ENCODE data around the gene RABEPK. TPM values are rescaled to one million over a fixed set of nuclear protein-coding genes. Genes with fewer than 3 reads are reported as not detected.

Gene RABEPK
- total and polyA plus RNA-seq, 2 experiments from 2014 or later: 20.4 to 30.1 TPM

DNA sequence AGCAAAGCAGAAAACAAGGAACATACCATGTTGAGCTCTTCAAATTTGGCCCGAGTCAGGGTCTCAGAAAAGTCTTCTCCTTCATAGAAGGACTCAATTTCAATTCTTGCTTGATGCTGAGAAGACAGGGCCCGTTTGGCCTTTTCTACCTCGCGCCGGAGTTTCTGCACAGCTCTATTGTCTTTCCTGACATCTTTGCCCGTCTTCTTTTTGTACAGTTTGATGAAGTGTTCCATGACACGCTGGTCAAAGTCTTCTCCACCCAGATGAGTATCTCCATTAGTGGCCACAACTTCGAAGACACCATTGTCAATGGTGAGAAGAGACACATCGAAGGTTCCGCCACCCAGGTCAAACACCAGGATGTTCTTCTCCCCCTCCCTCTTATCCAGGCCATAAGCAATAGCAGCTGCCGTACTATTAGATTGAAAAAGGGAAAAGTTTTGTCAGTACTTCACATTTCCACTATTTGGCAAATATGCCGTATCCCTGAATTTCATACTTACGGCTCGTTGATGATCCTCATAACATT, 38.6 kb downstream of the RABEPK start:
- H3K4me3 ChIP-seq: peak overlapping the region; percentile 51
- no peak overlapping the region for H2AFZ ChIP-seq
- H3K9me3 ChIP-seq (ENCODE audit: low read depth): no peaks in the 10 kb centered on the region
- WGBS (ENCODE audit: low lambda C conversion rate, missing lambda C conversion rate): 88% methylated on average over 14 of the region's 14 CpGs
- no peaks in the 10 kb centered on the region for H3K9me2 ChIP-seq (replicated peaks; ENCODE audit: insufficient read depth)
- no peak for DNase-seq (ENCODE audit: low spot score)
- no peaks in the 10 kb centered on the region for H3K27me3 ChIP-seq
- H3K79me2 ChIP-seq: peaks cover 64% of the 10 kb centered on the region
- peak overlapping the region; percentile 87 for H3K4me2 ChIP-seq
- H3K36me3 ChIP-seq (replicated peaks; ENCODE audit: insufficient read depth, low read depth): peaks cover 18% of the 10 kb centered on the region
- H3K27ac ChIP-seq: no peak overlapping the region
- H3K4me1 ChIP-seq (ENCODE audit: insufficient read depth): peaks cover 49% of the 10 kb centered on the region
- peaks cover 64% of the 10 kb centered on the region for H4K20me1 ChIP-seq (ENCODE audit: insufficient read depth, poor library complexity, severe bottlenecking)
- TF ChIP-seq EZH2 (IDR thresholded peaks at IDR 0.05; ENCODE audit: borderline replicate concordance) (no peak), EZH2phosphoT487 (IDR thresholded peaks at IDR 0.05; ENCODE audit: low read depth, severe bottlenecking, unreplicated experiment) (no peak)
- TF ChIP-seq, protein P1, sequence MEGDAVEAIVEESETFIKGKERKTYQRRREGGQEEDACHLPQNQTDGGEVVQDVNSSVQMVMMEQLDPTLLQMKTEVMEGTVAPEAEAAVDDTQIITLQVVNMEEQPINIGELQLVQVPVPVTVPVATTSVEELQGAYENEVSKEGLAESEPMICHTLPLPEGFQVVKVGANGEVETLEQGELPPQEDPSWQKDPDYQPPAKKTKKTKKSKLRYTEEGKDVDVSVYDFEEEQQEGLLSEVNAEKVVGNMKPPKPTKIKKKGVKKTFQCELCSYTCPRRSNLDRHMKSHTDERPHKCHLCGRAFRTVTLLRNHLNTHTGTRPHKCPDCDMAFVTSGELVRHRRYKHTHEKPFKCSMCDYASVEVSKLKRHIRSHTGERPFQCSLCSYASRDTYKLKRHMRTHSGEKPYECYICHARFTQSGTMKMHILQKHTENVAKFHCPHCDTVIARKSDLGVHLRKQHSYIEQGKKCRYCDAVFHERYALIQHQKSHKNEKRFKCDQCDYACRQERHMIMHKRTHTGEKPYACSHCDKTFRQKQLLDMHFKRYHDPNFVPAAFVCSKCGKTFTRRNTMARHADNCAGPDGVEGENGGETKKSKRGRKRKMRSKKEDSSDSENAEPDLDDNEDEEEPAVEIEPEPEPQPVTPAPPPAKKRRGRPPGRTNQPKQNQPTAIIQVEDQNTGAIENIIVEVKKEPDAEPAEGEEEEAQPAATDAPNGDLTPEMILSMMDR (IDR thresholded peaks at IDR 0.05; ENCODE audit: poor library complexity): no peak

DNA sequence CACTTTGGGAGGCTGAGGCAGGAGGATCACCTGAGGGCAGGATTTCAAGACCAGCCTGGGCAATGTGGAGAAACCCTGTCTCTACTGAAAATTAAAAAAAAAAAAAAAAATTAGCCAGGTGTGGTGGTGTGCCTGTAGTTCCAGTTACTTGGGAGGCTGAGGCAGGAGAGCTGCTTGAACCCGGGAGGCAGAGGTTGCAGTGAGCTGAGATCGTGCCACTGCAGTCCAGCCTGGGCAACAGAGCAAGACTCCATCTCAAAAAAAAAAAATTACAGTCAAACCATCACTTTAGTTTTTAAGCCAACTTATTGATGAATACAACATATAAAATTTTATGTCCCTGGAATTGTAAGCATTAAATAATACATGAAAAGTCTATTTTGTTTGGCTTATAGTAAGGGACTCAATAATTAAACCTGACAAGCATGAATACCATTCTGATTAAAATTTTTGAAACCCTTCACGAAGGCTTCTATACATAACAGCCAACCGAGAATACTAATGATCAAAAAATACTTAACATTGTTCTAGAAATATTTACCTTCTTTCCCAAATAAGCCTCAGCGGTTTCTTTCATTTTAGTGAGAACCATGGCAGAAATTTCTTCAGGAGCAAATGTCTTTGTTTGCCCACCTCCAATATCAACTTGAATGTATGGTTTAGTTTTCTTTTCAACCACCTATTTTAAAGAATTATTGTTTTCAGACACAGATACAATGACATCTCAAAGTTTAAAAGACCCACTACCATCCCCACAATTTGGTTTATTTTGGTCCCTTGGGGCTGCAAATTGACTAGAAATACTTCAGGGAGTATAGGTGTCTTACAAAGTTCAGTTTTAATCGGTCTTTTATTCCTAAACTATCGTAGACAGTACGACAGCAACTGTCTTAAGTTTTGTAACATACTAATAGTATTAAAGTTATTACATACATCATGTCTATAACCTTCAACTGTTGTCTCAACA, 39.6 kb downstream of the RABEPK start:
- H3K79me2 ChIP-seq: peaks cover 64% of the 10 kb centered on the region
- H3K36me3 ChIP-seq (replicated peaks; ENCODE audit: insufficient read depth, low read depth): peaks cover 18% of the 10 kb centered on the region
- H4K20me1 ChIP-seq (ENCODE audit: insufficient read depth, poor library complexity, severe bottlenecking): peaks cover 60% of the 10 kb centered on the region
- H3K27me3 ChIP-seq: no peaks in the 10 kb centered on the region
- H2AFZ ChIP-seq: no peak overlapping the region
- no peak for TF ChIP-seq EZH2 (IDR thresholded peaks at IDR 0.05; ENCODE audit: borderline replicate concordance)
- TF ChIP-seq EZH2phosphoT487 (IDR thresholded peaks at IDR 0.05; ENCODE audit: low read depth, severe bottlenecking, unreplicated experiment): no peak
- TF ChIP-seq, protein P1 (IDR thresholded peaks at IDR 0.05; ENCODE audit: poor library complexity): no peak
- DNase-seq (ENCODE audit: low spot score): no peak
- WGBS (ENCODE audit: low lambda C conversion rate, missing lambda C conversion rate): 30% methylated on average over 8 of the region's 8 CpGs
- H3K4me1 ChIP-seq (ENCODE audit: insufficient read depth): peaks cover 49% of the 10 kb centered on the region
- no peaks in the 10 kb centered on the region for H3K9me3 ChIP-seq (ENCODE audit: low read depth)
- peak overlapping the region; percentile 87 for H3K4me2 ChIP-seq
- peak overlapping the region; percentile 51 for H3K4me3 ChIP-seq
- H3K27ac ChIP-seq: peak overlapping the region; percentile 84
- H3K9me2 ChIP-seq (replicated peaks; ENCODE audit: insufficient read depth): no peaks in the 10 kb centered on the region

DNA sequence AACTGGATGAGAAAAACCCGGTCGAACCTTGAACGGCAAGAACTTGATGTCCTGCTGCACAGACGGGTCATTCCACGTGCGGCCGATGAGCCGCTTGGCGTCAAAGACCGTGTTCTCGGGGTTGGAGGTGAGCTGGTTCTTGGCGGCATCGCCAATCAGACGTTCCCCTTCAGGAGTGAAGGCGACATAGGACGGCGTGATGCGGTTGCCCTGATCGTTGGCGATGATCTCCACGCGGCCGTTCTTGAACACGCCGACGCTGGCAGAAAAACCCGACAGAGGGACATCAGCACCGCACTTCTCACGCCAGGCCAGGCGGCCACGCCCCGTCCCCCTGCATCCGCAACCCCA, 40.3 kb downstream of the RABEPK start:
- H3K9me3 ChIP-seq (ENCODE audit: low read depth): no peaks in the 10 kb centered on the region
- no peak for DNase-seq (ENCODE audit: low spot score)
- peak overlapping the region; percentile 84 for H3K27ac ChIP-seq
- H3K79me2 ChIP-seq: peaks cover 59% of the 10 kb centered on the region
- no peaks in the 10 kb centered on the region for H3K9me2 ChIP-seq (replicated peaks; ENCODE audit: insufficient read depth)
- H3K36me3 ChIP-seq (replicated peaks; ENCODE audit: insufficient read depth, low read depth): peaks cover 18% of the 10 kb centered on the region
- H4K20me1 ChIP-seq (ENCODE audit: insufficient read depth, poor library complexity, severe bottlenecking): peaks cover 53% of the 10 kb centered on the region
- H3K27me3 ChIP-seq: no peaks in the 10 kb centered on the region
- H3K4me1 ChIP-seq (ENCODE audit: insufficient read depth): peaks cover 46% of the 10 kb centered on the region
- under 1% methylated on average over 33 of the region's 33 CpGs for WGBS (ENCODE audit: low lambda C conversion rate, missing lambda C conversion rate)
- TF ChIP-seq, protein P1 (IDR thresholded peaks at IDR 0.05; ENCODE audit: poor library complexity): no peak
- no peak for TF ChIP-seq EZH2 (IDR thresholded peaks at IDR 0.05; ENCODE audit: borderline replicate concordance)
- peak overlapping the region; percentile 3 for H2AFZ ChIP-seq
- H3K4me2 ChIP-seq: peak overlapping the region; percentile 87
- peak overlapping the region; percentile 51 for H3K4me3 ChIP-seq

Data from hepatocyte (in vitro differentiated cells).